NT2/D1 (cell line): ENCODE results near the gene ARHGAP24.

Experiments
- SUZ12 ChIP-seq: IDR thresholded peaks from 2 replicates; pipeline ENCODE4 v1.6.1; 2011; ENCODE audit not compliant: insufficient read length, insufficient read depth; ENCODE audit errors: extremely low read depth
- YY1 ChIP-seq: IDR thresholded peaks from 2 replicates; pipeline ENCODE4 v1.6.1; 2011; ENCODE audit not compliant: insufficient read length, insufficient read depth
- ZNF274 ChIP-seq: IDR thresholded peaks from 2 replicates; pipeline ENCODE4 v1.6.1; 2011; ENCODE audit warnings: mild to moderate bottlenecking, low read depth, low read length

DNA sequence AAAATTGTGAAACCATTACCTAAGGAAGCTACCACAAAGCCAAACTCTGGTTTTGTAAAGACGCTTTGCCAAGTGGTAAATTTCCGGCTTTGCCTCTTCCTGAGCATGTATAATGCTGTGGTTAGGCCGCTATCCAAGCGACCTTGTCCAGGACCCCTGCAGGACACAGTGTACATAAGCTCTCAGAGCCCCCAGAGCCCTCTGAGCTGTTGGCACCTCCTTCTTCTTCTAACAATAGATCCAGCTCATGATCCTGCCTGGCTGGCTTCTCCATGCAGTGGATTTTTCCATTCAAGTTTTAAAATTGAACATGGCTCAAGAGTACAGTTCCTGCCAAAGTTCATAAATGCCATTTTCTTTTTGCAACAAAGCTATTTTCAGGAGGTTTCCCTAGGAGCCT lies 558.2 kb downstream of the ARHGAP24 start:
- TF ChIP-seq YY1 (no peak), ZNF274 (no peak), SUZ12 (no peak)
